Erythroblast (primary cell): ENCODE results near the gene GNB5.

Source experiments
- GATA1 ChIP-seq: IDR thresholded peaks from 2 replicates; pipeline ENCODE4 v1.6.1; 2011; ENCODE audit warnings: low read depth, mild to moderate bottlenecking, control low read depth, low read length, moderate library complexity
- POLR2A ChIP-seq: IDR thresholded peaks from 2 replicates; pipeline ENCODE4 v1.6.1; 2011; ENCODE audit warnings: mild to moderate bottlenecking, low read length

GRCh38 chr15:52107238-52107637 lies 84.0 kb downstream of the GNB5 start:
- no peak for TF ChIP-seq POLR2A
- TF ChIP-seq GATA1: no peak
